Activated naive CD4-positive, alpha-beta T cell treated with anti-CD3 and anti-CD28 coated beads, Interleukin-2, amount 10 ng/mL, durations not matched to agents 7 days and 5 days (primary cell): Measurements from ENCODE around the gene C20orf96.

Source experiments
- CTCF ChIA-PET: fragments of 350-600 bp; sonication (Branson Sonifier 250); formaldehyde crosslinking; loops from one replicate; lab custom pipeline; 2021; ENCODE audit warnings: antibody characterized with exemption; lab: Charles Lee
- DNase-seq: peaks from one replicate; pipeline ENCODE4 v3.0.0-alpha.2; 2020
- H3K27ac Mint-ChIP-seq: one replicate; pipeline ENCODE4 v1.8.0; 2021; ENCODE audit warnings: mild to moderate bottlenecking, moderate library complexity, mixed read lengths
- H3K27me3 Mint-ChIP-seq: one replicate; pipeline ENCODE4 v1.8.0; 2021; ENCODE audit warnings: mild to moderate bottlenecking, mixed read lengths
- H3K36me3 Mint-ChIP-seq: one replicate; pipeline ENCODE4 v1.8.0; 2021; ENCODE audit warnings: mixed read lengths
- H3K4me1 Mint-ChIP-seq: one replicate; pipeline ENCODE4 v1.8.0; 2021; ENCODE audit warnings: mixed read lengths
- H3K4me3 Mint-ChIP-seq: one replicate; pipeline ENCODE4 v1.8.0; 2021; ENCODE audit warnings: mild to moderate bottlenecking, moderate library complexity, mixed read lengths
- H3K9me3 Mint-ChIP-seq: one replicate; pipeline ENCODE4 v1.8.0; 2021; ENCODE audit warnings: mixed read lengths

C20orf96 gene

DNA sequence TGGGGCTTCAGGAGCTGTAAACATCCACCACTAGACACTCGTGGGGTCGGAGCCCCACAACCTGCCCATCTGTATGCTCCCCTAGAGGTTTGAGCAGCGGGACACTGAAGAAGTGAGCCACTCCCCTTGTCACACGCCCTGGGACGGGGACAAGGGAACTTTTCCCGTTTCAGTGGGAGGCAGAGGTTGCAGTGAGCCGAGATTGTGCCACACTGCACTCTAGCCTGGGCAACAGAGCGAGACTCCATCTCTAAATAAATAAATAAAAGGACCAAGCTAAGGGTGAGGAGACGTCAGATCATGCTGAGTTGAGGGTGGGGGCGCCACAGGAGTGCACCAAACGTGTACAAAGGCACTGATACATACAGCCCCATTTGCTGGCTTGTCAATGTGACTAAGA is 15.2 kb upstream of the C20orf96 start:
- H3K27me3 Mint-ChIP-seq: peaks cover 9% of the 10 kb centered on the region

GRCh38 chr20:301886-302848 is 11.6 kb upstream of the C20orf96 start:
- Mint-ChIP-seq H3K4me1 (peaks cover 34% of the 10 kb centered on the region), H3K27ac (no peak overlapping the region), H3K36me3 (peaks cover 42% of the 10 kb centered on the region), H3K27me3 (peaks cover 8% of the 10 kb centered on the region), H3K9me3 (no peaks in the 10 kb centered on the region), H3K4me3 (no peak overlapping the region)
- CTCF ChIA-PET: no interaction called here
- no peak for DNase-seq

More for the DNA sequence above, 15.2 kb upstream of the C20orf96 start:
- CTCF ChIA-PET: no interaction called here
- H3K4me1 Mint-ChIP-seq: peaks cover 27% of the 10 kb centered on the region
- no peaks in the 10 kb centered on the region for H3K9me3 Mint-ChIP-seq
- no peak overlapping the region for H3K4me3 Mint-ChIP-seq
- no peak for DNase-seq
- H3K27ac Mint-ChIP-seq: no peak overlapping the region
- H3K36me3 Mint-ChIP-seq: peaks cover 13% of the 10 kb centered on the region

GRCh38 chr20:300345-300990 is 9.9 kb upstream of the C20orf96 start:
- Mint-ChIP-seq H3K27ac (no peak overlapping the region), H3K4me1 (peaks cover 49% of the 10 kb centered on the region), H3K9me3 (no peaks in the 10 kb centered on the region), H3K27me3 (peaks cover 5% of the 10 kb centered on the region), H3K36me3 (peaks cover 44% of the 10 kb centered on the region), H3K4me3 (peak overlapping the region; percentile 59)
- DNase-seq: no peak
- CTCF ChIA-PET: interaction anchor here (0.8 to 2.5 kb wide), 4 partner anchors 9 to 72 kb away, joined by 3 to 10 read pairs (median 3); no protein-coding TSS in a partner anchor

DNA sequence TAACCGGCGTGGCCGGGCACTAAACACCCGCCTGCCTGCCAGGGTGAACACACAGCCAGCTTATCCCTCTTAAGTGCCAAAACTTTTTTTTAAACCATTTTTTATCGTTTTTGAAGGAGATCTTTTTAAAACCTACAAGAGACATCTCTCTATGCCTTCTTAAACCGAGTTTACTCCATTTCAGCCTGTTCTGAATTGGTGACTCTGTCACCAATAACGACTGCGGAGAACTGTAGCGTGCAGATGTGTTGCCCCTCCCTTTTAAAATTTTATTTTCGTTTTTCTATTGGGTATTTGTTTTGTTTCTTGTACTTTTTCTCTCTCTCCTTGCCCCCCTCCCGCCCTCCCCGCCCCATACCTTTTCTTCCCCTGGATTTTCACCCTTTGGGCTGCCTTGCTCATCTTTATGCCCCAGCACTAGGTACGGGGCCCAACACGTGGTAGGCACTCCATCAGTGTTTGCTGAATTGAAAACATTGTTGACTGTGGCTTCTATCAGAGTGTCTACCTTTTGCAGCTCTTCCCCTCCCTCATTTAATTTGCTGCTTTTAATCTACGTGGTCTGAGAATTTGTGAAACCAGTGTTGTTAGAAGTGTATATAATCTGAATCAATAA is 8.3 kb upstream of the C20orf96 start:
- Mint-ChIP-seq H3K4me1 (peaks cover 49% of the 10 kb centered on the region), H3K9me3 (no peaks in the 10 kb centered on the region), H3K27ac (peak overlapping the region; percentile 94), H3K36me3 (peaks cover 44% of the 10 kb centered on the region), H3K4me3 (peak overlapping the region; percentile 89), H3K27me3 (peaks cover 5% of the 10 kb centered on the region)
- CTCF ChIA-PET: interaction anchor here (0.6 to 2.5 kb wide), 6 partner anchors 17 to 63 kb away, joined by 3 to 10 read pairs (median 4); no protein-coding TSS in a partner anchor
- DNase-seq: no peak

DNA sequence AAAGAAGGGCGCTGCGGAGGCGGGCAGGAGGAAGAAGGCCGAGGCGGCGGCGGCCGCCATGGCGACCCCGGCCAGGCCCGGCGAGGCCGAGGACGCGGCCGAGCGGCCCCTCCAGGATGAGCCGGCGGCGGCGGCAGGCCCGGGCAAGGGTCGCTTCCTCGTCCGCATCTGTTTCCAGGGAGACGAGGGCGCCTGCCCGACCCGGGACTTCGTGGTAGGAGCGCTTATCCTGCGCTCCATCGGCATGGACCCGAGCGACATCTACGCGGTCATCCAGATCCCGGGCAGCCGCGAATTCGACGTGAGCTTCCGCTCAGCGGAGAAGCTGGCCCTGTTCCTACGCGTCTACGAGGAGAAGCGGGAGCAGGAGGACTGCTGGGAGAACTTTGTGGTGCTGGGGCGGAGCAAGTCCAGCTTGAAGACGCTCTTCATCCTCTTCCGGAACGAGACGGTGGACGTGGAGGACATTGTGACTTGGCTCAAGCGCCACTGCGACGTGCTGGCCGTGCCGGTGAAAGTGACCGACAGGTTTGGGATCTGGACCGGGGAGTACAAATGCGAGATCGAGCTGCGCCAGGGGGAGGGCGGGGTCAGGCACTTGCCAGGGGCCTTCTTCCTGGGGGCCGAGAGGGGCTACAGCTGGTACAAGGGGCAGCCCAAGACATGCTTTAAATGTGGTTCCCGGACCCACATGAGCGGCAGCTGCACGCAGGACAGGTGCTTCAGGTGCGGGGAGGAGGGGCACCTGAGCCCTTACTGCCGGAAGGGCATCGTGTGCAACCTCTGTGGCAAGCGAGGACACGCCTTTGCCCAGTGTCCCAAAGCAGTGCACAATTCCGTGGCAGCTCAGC is 7.6 kb upstream of the C20orf96 start:
- Mint-ChIP-seq H3K4me1 (peaks cover 49% of the 10 kb centered on the region), H3K36me3 (peaks cover 44% of the 10 kb centered on the region)
- peak; percentile 66 for DNase-seq

GRCh38 chr20:297098-297924 is 6.8 kb upstream of the C20orf96 start, which contains the start of gene ZCCHC3:
Gene ZCCHC3 (plus strand): TSS chr20:297570. CDS start chr20:297587, 17 bp downstream.
- peaks cover 50% of the 10 kb centered on the region for H3K4me1 Mint-ChIP-seq
- H3K9me3 Mint-ChIP-seq: no peaks in the 10 kb centered on the region
- CTCF ChIA-PET: interaction anchor here (1.1 to 2.5 kb wide), 3 partner anchors 12 to 110 kb away, joined by 3 to 10 read pairs (median 3); no protein-coding TSS in a partner anchor
- H3K36me3 Mint-ChIP-seq: peaks cover 40% of the 10 kb centered on the region
- H3K4me3 Mint-ChIP-seq: peak within 1 kb of the TSS; percentile 98
- H3K27ac Mint-ChIP-seq: peak within 1 kb of the TSS; percentile 100
- peaks cover 8% of the 10 kb centered on the region for H3K27me3 Mint-ChIP-seq
- peak; percentile 88 for DNase-seq

More for the DNA sequence above, 7.6 kb upstream of the C20orf96 start:
- Mint-ChIP-seq H3K4me3 (peak overlapping the region; percentile 89), H3K27ac (peak overlapping the region; percentile 94), H3K9me3 (no peaks in the 10 kb centered on the region), H3K27me3 (peaks cover 5% of the 10 kb centered on the region)
- CTCF ChIA-PET: interaction anchor here (0.6 to 2.5 kb wide), 5 partner anchors 16 to 64 kb away, joined by 3 to 10 read pairs (median 4); no protein-coding TSS in a partner anchor

GRCh38 chr20:295804-296203 is 5.3 kb upstream of the C20orf96 start:
- H3K4me3 Mint-ChIP-seq: peak overlapping the region; percentile 98
- peaks cover 38% of the 10 kb centered on the region for H3K4me1 Mint-ChIP-seq
- peaks cover 31% of the 10 kb centered on the region for H3K36me3 Mint-ChIP-seq
- H3K9me3 Mint-ChIP-seq: no peaks in the 10 kb centered on the region
- CTCF ChIA-PET: interaction anchor here (1.2 kb wide), 1 partner anchor 112 kb away, joined by 3 read pairs; no protein-coding TSS in a partner anchor
- DNase-seq: no peak
- peaks cover 8% of the 10 kb centered on the region for H3K27me3 Mint-ChIP-seq
- H3K27ac Mint-ChIP-seq: peak overlapping the region; percentile 100

DNA sequence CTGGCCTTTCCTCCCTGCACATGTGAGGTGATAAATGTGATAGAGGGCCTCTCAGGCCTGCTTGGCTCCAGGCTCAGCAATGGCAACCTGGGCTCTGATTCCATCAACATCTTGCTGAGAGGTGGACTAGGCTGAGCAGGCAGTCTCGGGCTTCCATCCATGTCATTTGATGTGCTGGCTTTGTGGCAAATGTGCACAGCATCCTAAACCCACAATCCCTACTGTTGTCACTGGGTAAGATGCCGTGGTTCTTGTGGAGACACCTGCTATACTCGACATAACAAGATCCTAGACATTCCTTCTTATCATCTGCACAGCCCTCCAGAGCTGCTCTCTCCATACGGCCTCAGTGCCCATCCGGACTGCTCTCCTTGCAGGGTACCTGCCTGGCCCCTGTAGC is 4.1 kb upstream of the C20orf96 start:
- no peak overlapping the region for H3K4me3 Mint-ChIP-seq
- H3K36me3 Mint-ChIP-seq: peaks cover 22% of the 10 kb centered on the region

DNA sequence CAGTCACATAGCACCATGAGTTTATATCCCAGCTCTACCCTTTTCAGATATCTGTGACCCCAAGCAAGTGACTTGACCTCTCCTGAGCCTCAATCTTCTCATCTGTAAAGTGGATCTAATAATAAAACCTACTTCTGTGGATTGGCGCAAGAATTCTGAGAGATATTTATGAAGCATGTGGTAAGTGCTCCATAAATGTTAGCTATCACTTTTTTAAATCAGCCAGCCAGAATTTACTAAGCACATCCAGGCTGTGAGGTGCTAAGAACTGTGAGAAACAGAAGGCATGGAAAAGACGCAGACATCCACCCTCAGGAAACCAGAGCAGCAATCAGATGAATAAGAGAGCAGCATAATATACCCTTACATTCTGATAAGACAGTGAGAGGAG is 862 bp downstream of the C20orf96 start:
- Mint-ChIP-seq H3K4me3 (no peak overlapping the region), H3K27ac (peak overlapping the region; percentile 79), H3K27me3 (peaks cover 3% of the 10 kb centered on the region), H3K9me3 (no peaks in the 10 kb centered on the region), H3K4me1 (peaks cover 29% of the 10 kb centered on the region), H3K36me3 (peaks cover 5% of the 10 kb centered on the region)
- no peak for DNase-seq
- CTCF ChIA-PET: no interaction called here

More for the DNA sequence above, 4.1 kb upstream of the C20orf96 start:
- DNase-seq: no peak
- Mint-ChIP-seq H3K27ac (no peak overlapping the region), H3K9me3 (no peaks in the 10 kb centered on the region), H3K4me1 (peaks cover 32% of the 10 kb centered on the region), H3K27me3 (peaks cover 8% of the 10 kb centered on the region)
- CTCF ChIA-PET: no interaction called here

- peaks cover 5% of the 10 kb centered on the region for H3K36me3 Mint-ChIP-seq
- H3K9me3 Mint-ChIP-seq: no peaks in the 10 kb centered on the region
Observed at GRCh38 chr20:288956-289692, 1.4 kb downstream of the C20orf96 start.

GRCh38 chr20:286508-286907 is 4.0 kb downstream of the C20orf96 start:
- H3K9me3 Mint-ChIP-seq: no peaks in the 10 kb centered on the region

More at GRCh38 chr20:288956-289692, 1.4 kb downstream of the C20orf96 start:
- H3K4me3 Mint-ChIP-seq: no peak overlapping the region
- no peak overlapping the region for H3K27ac Mint-ChIP-seq
- peaks cover 29% of the 10 kb centered on the region for H3K4me1 Mint-ChIP-seq
- H3K27me3 Mint-ChIP-seq: peaks cover 3% of the 10 kb centered on the region
- CTCF ChIA-PET: no interaction called here
- DNase-seq: no peak

DNA sequence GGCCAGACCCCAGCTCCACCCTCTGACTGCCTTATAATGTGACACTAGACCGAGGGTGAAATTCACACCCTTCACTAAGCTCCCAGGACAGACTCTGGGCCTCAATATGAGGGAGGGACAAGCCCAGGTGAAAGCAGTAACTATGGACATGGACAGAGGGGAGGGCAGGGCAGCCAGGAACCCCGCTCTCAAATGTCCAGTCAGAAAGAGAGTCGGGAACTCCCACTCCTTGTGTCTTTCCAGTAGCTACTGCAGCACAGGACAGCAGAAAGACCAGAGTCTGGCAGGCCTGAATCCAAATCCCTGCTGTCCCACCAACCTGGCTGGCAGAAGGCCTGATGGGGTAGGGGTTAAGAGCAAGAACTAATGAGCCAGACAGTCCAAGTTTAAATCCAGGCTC is 6.4 kb downstream of the C20orf96 start:
- no peak overlapping the region for H3K4me3 Mint-ChIP-seq
- peaks cover 19% of the 10 kb centered on the region for H3K4me1 Mint-ChIP-seq
- H3K9me3 Mint-ChIP-seq: no peaks in the 10 kb centered on the region
- H3K36me3 Mint-ChIP-seq: peaks cover 4% of the 10 kb centered on the region
- no peak overlapping the region for H3K27ac Mint-ChIP-seq
- CTCF ChIA-PET: interaction anchor here (1.1 to 1.3 kb wide), 2 partner anchors 40 to 46 kb away, joined by 3 read pairs; no protein-coding TSS in a partner anchor
- no peaks in the 10 kb centered on the region for H3K27me3 Mint-ChIP-seq
- DNase-seq: no peak

More at GRCh38 chr20:286508-286907, 4.0 kb downstream of the C20orf96 start:
- Mint-ChIP-seq H3K27ac (no peak overlapping the region), H3K4me3 (no peak overlapping the region), H3K4me1 (peaks cover 27% of the 10 kb centered on the region), H3K27me3 (no peaks in the 10 kb centered on the region), H3K36me3 (peaks cover 5% of the 10 kb centered on the region)
- CTCF ChIA-PET: no interaction called here
- no peak for DNase-seq
